Raji (cell line): ENCODE results near the gene ISYNA1.

Experiments
- POLR2A ChIP-seq: IDR thresholded peaks from 2 replicates; pipeline ENCODE4 v1.6.1; 2011; ENCODE audit warnings: low read depth, low read length, control low read depth; ENCODE audit not compliant: insufficient read depth

ISYNA1 gene

GRCh38 chr19:18474366-18474887 is 36.5 kb upstream of the ISYNA1 start:
- no peak for TF ChIP-seq POLR2A

GRCh38 chr19:18473706-18474087 is 35.8 kb upstream of the ISYNA1 start:
- no peak for TF ChIP-seq POLR2A

GRCh38 chr19:18473003-18473705 is 35.2 kb upstream of the ISYNA1 start:
- TF ChIP-seq POLR2A = no peak

- TF ChIP-seq POLR2A = no peak
Measured at GRCh38 chr19:18470787-18471186, 32.9 kb upstream of the ISYNA1 start.

- TF ChIP-seq POLR2A = no peak
Measured at GRCh38 chr19:18469069-18469846, 31.3 kb upstream of the ISYNA1 start.

- TF ChIP-seq POLR2A = no peak
Measured at GRCh38 chr19:18468517-18468916, 30.6 kb upstream of the ISYNA1 start.

- no peak for TF ChIP-seq POLR2A
Measured at GRCh38 chr19:18467978-18468377, 30.0 kb upstream of the ISYNA1 start.

GRCh38 chr19:18466354-18466753 is 28.4 kb upstream of the ISYNA1 start:
- TF ChIP-seq POLR2A = no peak

GRCh38 chr19:18465964-18466339 is 28.0 kb upstream of the ISYNA1 start:
- TF ChIP-seq POLR2A = no peak

- TF ChIP-seq POLR2A = no peak
Measured at GRCh38 chr19:18465214-18465963, 27.5 kb upstream of the ISYNA1 start.

GRCh38 chr19:18464646-18465045 is 26.7 kb upstream of the ISYNA1 start:
- no peak for TF ChIP-seq POLR2A

- TF ChIP-seq POLR2A = no peak
Measured at GRCh38 chr19:18461471-18461870, 23.5 kb upstream of the ISYNA1 start.

- TF ChIP-seq POLR2A = no peak
Measured at GRCh38 chr19:18460900-18461299, 23.0 kb upstream of the ISYNA1 start.

GRCh38 chr19:18457483-18458331 is 19.8 kb upstream of the ISYNA1 start:
- no peak for TF ChIP-seq POLR2A

- no peak for TF ChIP-seq POLR2A
Measured at GRCh38 chr19:18456974-18457373, 19.0 kb upstream of the ISYNA1 start.
